Measurements from ENCODE around the gene AHDC1. TPM values are rescaled to one million over a fixed set of nuclear protein-coding genes. Genes with fewer than 3 reads are reported as not detected.
"Not testable (repeated sequence)": the region's sequence is repeated elsewhere in the genome, so short reads cannot be mapped to it uniquely, and the experiment has no call there.

Gene AHDC1
- total and polyA plus RNA-seq, 2 donors (not counting 3 experiments of a cell fraction or from before 2014, with no cell fraction given) = 7.0 to 32.1 TPM

DNA sequence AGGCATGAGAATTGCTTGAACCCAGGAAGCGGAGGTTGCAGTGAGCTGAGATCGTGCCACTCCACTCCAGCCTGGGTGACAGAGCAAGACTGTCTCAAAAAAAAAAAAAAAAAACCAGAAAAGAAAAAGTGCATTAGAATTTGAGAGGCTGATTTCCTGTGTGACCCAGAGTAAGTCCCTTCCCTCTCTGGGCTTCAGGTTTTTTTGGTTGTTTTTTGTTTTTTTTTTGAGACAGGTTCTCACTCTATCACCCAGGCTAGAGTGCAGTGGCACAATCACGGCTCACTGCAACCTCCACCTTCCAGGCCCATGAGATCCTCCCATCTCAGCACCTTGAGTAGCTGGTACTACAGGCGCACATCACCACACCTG, 65.7 kb downstream of the AHDC1 start:
- H4K20me1 ChIP-seq (replicated peaks; ENCODE audit: control insufficient read depth, extremely low read depth, insufficient read depth, low read length); H3K4me1 ChIP-seq (ENCODE audit: control insufficient read depth, extremely low read depth, insufficient read depth, low read length); H3K79me2 ChIP-seq (ENCODE audit: control insufficient read depth, insufficient read depth, low read length); H3K27me3 ChIP-seq (ENCODE audit: control insufficient read depth in 2 of 2, insufficient read depth in 2 of 2, low read length in 2 of 2); FAIRE-seq; H3K9me3 ChIP-seq (replicated peaks; ENCODE audit: control insufficient read depth, insufficient read depth, low read length); intact Hi-C loops (cut with micrococcal nuclease); H2AFZ ChIP-seq (ENCODE audit: low read depth, low read length); DNase-seq (ENCODE audit: low read depth, low spot score); POLR2A ChIA-PET; H3K4me2 ChIP-seq (ENCODE audit: insufficient read depth, low read length); H3K4me3 ChIP-seq (replicated peaks in 1 of 3; ENCODE audit: insufficient read depth in 1 of 3, low read depth in 1 of 3, low read length in 3 of 3); BruUV-seq (replicated peaks); H3K27ac ChIP-seq (ENCODE audit: insufficient read depth, low read depth, low read length); H3K9ac ChIP-seq (replicated peaks; ENCODE audit: extremely low read depth, insufficient read depth, low read length); H3K9me1 ChIP-seq (replicated peaks; ENCODE audit: control insufficient read depth, extremely low read depth, insufficient read depth, low read length); dilution Hi-C loops (cut with MboI; ENCODE audit: extremely low pct_ligation_motif_present, low sequenced_read_pairs): not testable (repeated sequence)
- H3K36me3 ChIP-seq (ENCODE audit: control insufficient read depth in 2 of 2, extremely low read depth in 1 of 2, insufficient read depth in 2 of 2, low read length in 2 of 2) = peaks cover 0 to 11% of the 10 kb centered on the region in 2 experiments
- CTCF ChIA-PET = interaction anchor here (0.7 to 4.3 kb wide), 4 partner anchors 18 to 30 kb away, joined by 3 to 19 read pairs (median 4); no protein-coding TSS in a partner anchor

DNA sequence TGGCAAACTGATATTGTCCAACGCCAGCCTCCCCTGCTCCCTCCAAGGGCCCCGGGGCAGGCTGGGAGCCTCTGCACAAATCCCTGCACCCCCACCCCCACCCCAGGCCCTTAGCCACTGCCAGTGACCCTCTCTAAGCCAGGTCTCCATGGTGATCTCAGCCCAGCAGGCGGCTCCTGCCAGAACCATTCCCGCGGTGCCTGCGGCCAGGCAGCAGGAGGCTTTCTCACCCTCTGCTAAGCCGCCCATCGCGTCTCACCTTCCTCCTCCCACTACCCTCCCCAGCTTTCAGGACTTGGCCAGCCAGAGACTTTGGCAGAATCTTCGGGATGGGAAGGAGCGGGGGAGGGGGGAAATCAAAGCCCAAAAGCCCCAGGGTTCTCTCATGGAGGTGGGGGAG, 67.2 kb downstream of the AHDC1 start:
- Histone ChIP-seq H3K4me1 (ENCODE audit: control insufficient read depth, extremely low read depth, insufficient read depth, low read length) (peaks cover 7% of the 10 kb centered on the region), H3K79me2 (ENCODE audit: control insufficient read depth, insufficient read depth, low read length) (no peaks in the 10 kb centered on the region), H3K9me3 (replicated peaks; ENCODE audit: control insufficient read depth, insufficient read depth, low read length) (no peaks in the 10 kb centered on the region), H3K9ac (replicated peaks; ENCODE audit: extremely low read depth, insufficient read depth, low read length) (no peak overlapping the region), H3K9me1 (replicated peaks; ENCODE audit: control insufficient read depth, extremely low read depth, insufficient read depth, low read length) (no peaks in the 10 kb centered on the region), H3K4me3 (replicated peaks in 1 of 3; ENCODE audit: insufficient read depth in 1 of 3, low read depth in 1 of 3, low read length in 3 of 3) (no peak overlapping the region), H4K20me1 (replicated peaks; ENCODE audit: control insufficient read depth, extremely low read depth, insufficient read depth, low read length) (no peaks in the 10 kb centered on the region), H3K4me2 (ENCODE audit: insufficient read depth, low read length) (no peak overlapping the region), H2AFZ (ENCODE audit: low read depth, low read length) (no peak overlapping the region), H3K27ac (ENCODE audit: insufficient read depth, low read depth, low read length) (no peak overlapping the region), H3K36me3 (ENCODE audit: control insufficient read depth in 2 of 2, extremely low read depth in 1 of 2, insufficient read depth in 2 of 2, low read length in 2 of 2) (peaks cover 0 to 14% of the 10 kb centered on the region in 2 experiments), H3K27me3 (ENCODE audit: control insufficient read depth in 2 of 2, insufficient read depth in 2 of 2, low read length in 2 of 2) (no peaks in the 10 kb centered on the region)
- CTCF ChIA-PET = interaction anchor here (1.2 to 4.3 kb wide), 2 partner anchors 13 to 20 kb away, joined by 5 to 19 read pairs; no protein-coding TSS in a partner anchor
- FAIRE-seq (no peak), DNase-seq (ENCODE audit: low read depth, low spot score) (no peak)
- no TSS peak for BruUV-seq (replicated peaks)
- intact Hi-C loops (cut with micrococcal nuclease) = no loop called here
- TF ChIP-seq GATA2 (IDR thresholded peaks at IDR 0.05; ENCODE audit: insufficient read depth, insufficient read length, low read depth, low read length) = no peak
- no peak for TF ChIP-seq POLR2A (IDR thresholded peaks at IDR 0.05; ENCODE audit: low read depth, low read length)
- TF ChIP-seq, protein P1, sequence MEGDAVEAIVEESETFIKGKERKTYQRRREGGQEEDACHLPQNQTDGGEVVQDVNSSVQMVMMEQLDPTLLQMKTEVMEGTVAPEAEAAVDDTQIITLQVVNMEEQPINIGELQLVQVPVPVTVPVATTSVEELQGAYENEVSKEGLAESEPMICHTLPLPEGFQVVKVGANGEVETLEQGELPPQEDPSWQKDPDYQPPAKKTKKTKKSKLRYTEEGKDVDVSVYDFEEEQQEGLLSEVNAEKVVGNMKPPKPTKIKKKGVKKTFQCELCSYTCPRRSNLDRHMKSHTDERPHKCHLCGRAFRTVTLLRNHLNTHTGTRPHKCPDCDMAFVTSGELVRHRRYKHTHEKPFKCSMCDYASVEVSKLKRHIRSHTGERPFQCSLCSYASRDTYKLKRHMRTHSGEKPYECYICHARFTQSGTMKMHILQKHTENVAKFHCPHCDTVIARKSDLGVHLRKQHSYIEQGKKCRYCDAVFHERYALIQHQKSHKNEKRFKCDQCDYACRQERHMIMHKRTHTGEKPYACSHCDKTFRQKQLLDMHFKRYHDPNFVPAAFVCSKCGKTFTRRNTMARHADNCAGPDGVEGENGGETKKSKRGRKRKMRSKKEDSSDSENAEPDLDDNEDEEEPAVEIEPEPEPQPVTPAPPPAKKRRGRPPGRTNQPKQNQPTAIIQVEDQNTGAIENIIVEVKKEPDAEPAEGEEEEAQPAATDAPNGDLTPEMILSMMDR (IDR thresholded peaks at IDR 0.05; ENCODE audit: extremely low read depth in 1 of 2, insufficient read depth in 1 of 2, low read depth in 1 of 2, low read length in 2 of 2) = no peak
- TF ChIP-seq, protein P2, sequence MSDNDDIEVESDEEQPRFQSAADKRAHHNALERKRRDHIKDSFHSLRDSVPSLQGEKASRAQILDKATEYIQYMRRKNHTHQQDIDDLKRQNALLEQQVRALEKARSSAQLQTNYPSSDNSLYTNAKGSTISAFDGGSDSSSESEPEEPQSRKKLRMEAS (IDR thresholded peaks at IDR 0.05; ENCODE audit: insufficient read depth, insufficient read length) = no peak
- no peak for TF ChIP-seq JUN (IDR thresholded peaks at IDR 0.05; ENCODE audit: borderline replicate concordance, insufficient read depth, insufficient read length, low read depth)
- no peak for TF ChIP-seq EZH2 (IDR thresholded peaks at IDR 0.05; ENCODE audit: borderline replicate concordance, low read depth, low read length, severe bottlenecking)
- no peak for TF ChIP-seq POLR2AphosphoS5 (IDR thresholded peaks at IDR 0.05; ENCODE audit: insufficient read depth, low read depth, low read length)
- no peak for TF ChIP-seq FOS (IDR thresholded peaks at IDR 0.05; ENCODE audit: borderline replicate concordance, insufficient read depth, low read length)
- no peak for TF ChIP-seq MYC (IDR thresholded peaks at IDR 0.05; ENCODE audit: low read depth, low read length)
- dilution Hi-C loops (cut with MboI; ENCODE audit: extremely low pct_ligation_motif_present, low sequenced_read_pairs) = no loop called here
- POLR2A ChIA-PET = no interaction called here
